ENCODE data around the gene SLFN14.
"Not testable (repeated sequence)": the region's sequence is repeated elsewhere in the genome, so short reads cannot be mapped to it uniquely, and the experiment has no call there.

The SLFN14 gene

GRCh38 chr17:35519906-35520442 is 40.6 kb downstream of the SLFN14 start:
- no peak for DNase-seq

GRCh38 chr17:35519439-35519838 is 41.2 kb downstream of the SLFN14 start:
- no peak for DNase-seq

GRCh38 chr17:35518431-35518830 is 42.2 kb downstream of the SLFN14 start:
- not testable (repeated sequence) for DNase-seq

GRCh38 chr17:35515027-35515426 is 45.6 kb downstream of the SLFN14 start:
- DNase-seq = no peak

GRCh38 chr17:35514564-35514963 is 46.1 kb downstream of the SLFN14 start:
- no peak for DNase-seq

Data from NCI-H1048 (cell line).